IMR-90 (cell line): ENCODE data around the gene GDF15. TPM values are rescaled to one million over a fixed set of nuclear protein-coding genes. Genes with fewer than 3 reads are reported as not detected.

Experiments used
- ATAC-seq: fragments of 200-7000 bp; cut with Tn5 transposase; 2 replicates; pipeline ENCODE4 v1.9.1; 2020; ENCODE audit warnings: low read depth, mild to moderate bottlenecking, moderate library complexity
- BruUV-seq: library from RNA; stranded (reverse); fragments of 400-500 nt; replicated peaks from 2 replicates; lab custom pipeline; 2021; lab: Mats Ljungman, UMichigan
- CTCF ChIA-PET: fragments of 300-600 bp; formaldehyde crosslinking; extraction: SDS; loops from one replicate; lab custom pipeline; 2021; ENCODE audit warnings: antibody characterized with exemption; lab: Yijun Ruan, JAX
- POLR2A ChIA-PET: fragments of 300-600 bp; sonication (Branson Sonifier 250); formaldehyde crosslinking; loops from one replicate; lab custom pipeline; 2022; ENCODE audit warnings: antibody characterized with exemption; ENCODE audit not compliant: unreplicated experiment; lab: Charles Lee
- DNase-seq: peaks from one replicate; pipeline ENCODE4 v3.0.0; 2013
- H2AFZ ChIP-seq: replicated peaks from 2 replicates; pipeline ENCODE3; 2013; ENCODE audit warnings: low read length, mild to moderate bottlenecking; ENCODE audit not compliant: poor library complexity
- H2AK5ac ChIP-seq: 2 replicates; pipeline ENCODE4 v1.6.1; 2013; ENCODE audit warnings: low read depth, low read length, inconsistent platforms
- H2AK9ac ChIP-seq: replicated peaks from 2 replicates; pipeline ENCODE3; 2013; ENCODE audit warnings: mild to moderate bottlenecking, low read depth, low read length, moderate library complexity; ENCODE audit not compliant: poor library complexity
- H2BK120ac ChIP-seq: 2 replicates; pipeline ENCODE4 v1.6.1; 2013; ENCODE audit warnings: low read depth, low read length, inconsistent platforms
- H2BK15ac ChIP-seq: 3 replicates; pipeline ENCODE4 v1.6.1; 2013; ENCODE audit warnings: low read depth, low read length, inconsistent platforms
- H2BK20ac ChIP-seq: 2 replicates; pipeline ENCODE4 v1.6.1; 2013; ENCODE audit warnings: low read depth, mild to moderate bottlenecking, inconsistent platforms, low read length, moderate library complexity
- H2BK5ac ChIP-seq: 2 replicates; pipeline ENCODE4 v1.6.1; 2013; ENCODE audit warnings: mild to moderate bottlenecking, low read depth, low read length, inconsistent platforms; ENCODE audit not compliant: poor library complexity, severe bottlenecking
- H3K14ac ChIP-seq: replicated peaks from 2 replicates; pipeline ENCODE4 v1.6.1; 2013; ENCODE audit warnings: low read depth, low read length, inconsistent platforms
- H3K18ac ChIP-seq: 2 replicates; pipeline ENCODE4 v1.6.1; 2013; ENCODE audit warnings: low read depth, low read length, control low read depth
- H3K23ac ChIP-seq: 2 replicates; pipeline ENCODE4 v1.6.1; 2013; ENCODE audit warnings: low read depth, low read length, inconsistent platforms
- H3K27ac ChIP-seq: 2 replicates; pipeline ENCODE4 v1.5.1; 2013; ENCODE audit warnings: mild to moderate bottlenecking, control low read depth, low read length; ENCODE audit not compliant: insufficient read depth
- H3K27me3 ChIP-seq: 2 replicates; pipeline ENCODE4 v1.6.1; 2013; ENCODE audit warnings: low read length; ENCODE audit not compliant: control insufficient read depth, insufficient read depth
- H3K36me3 ChIP-seq: 2 replicates; pipeline ENCODE4 v1.6.1; 2013; ENCODE audit warnings: low read length, mixed read lengths; ENCODE audit not compliant: control insufficient read depth, insufficient read depth
- H3K4ac ChIP-seq: 2 replicates; pipeline ENCODE4 v1.6.1; 2013; ENCODE audit warnings: low read depth, low read length, inconsistent platforms
- H3K4me1 ChIP-seq: 2 replicates; pipeline ENCODE4 v1.6.1; 2013; ENCODE audit warnings: low read length, mixed read lengths; ENCODE audit not compliant: control insufficient read depth, insufficient read depth
- H3K4me2 ChIP-seq: 2 replicates; pipeline ENCODE4 v1.6.1; 2013; ENCODE audit warnings: low read depth, mild to moderate bottlenecking, control low read depth, low read length, moderate library complexity
- H3K4me3 ChIP-seq: 2 replicates; pipeline ENCODE4 v1.5.1; 2013; ENCODE audit warnings: low read depth, mild to moderate bottlenecking, control low read depth, low read length, moderate library complexity; ENCODE audit not compliant: insufficient read depth
- H3K56ac ChIP-seq: 2 replicates; pipeline ENCODE4 v1.6.1; 2013; ENCODE audit warnings: low read length, inconsistent platforms; ENCODE audit not compliant: insufficient read depth; ENCODE audit errors: extremely low read depth
- H3K79me1 ChIP-seq, 2 experiments: 2 replicates each; pipeline ENCODE4 v1.6.1; 2013; ENCODE audit warnings: low read length in 2 of 2, inconsistent platforms in 1 of 2, low read depth in 1 of 2
- H3K9ac ChIP-seq: 2 replicates; pipeline ENCODE4 v1.6.1; 2013; ENCODE audit warnings: low read depth, low read length, control low read depth
- H3K9me1 ChIP-seq: 2 replicates; pipeline ENCODE4 v1.6.1; 2013; ENCODE audit warnings: low read length, inconsistent platforms; ENCODE audit not compliant: insufficient read depth
- H3K9me3 ChIP-seq: 2 replicates; pipeline ENCODE4 v1.6.1; 2013; ENCODE audit warnings: low read length; ENCODE audit not compliant: control insufficient read depth, insufficient read depth
- H4K20me1 ChIP-seq: 2 replicates; pipeline ENCODE4 v1.6.1; 2013; ENCODE audit warnings: low read length, inconsistent platforms; ENCODE audit not compliant: insufficient read depth
- H4K5ac ChIP-seq: 2 replicates; pipeline ENCODE4 v1.6.1; 2013; ENCODE audit warnings: mild to moderate bottlenecking, low read depth, low read length, control low read depth
- H4K8ac ChIP-seq, 2 experiments: 2 replicates each; pipeline ENCODE4 v1.6.1; 2013; ENCODE audit warnings: low read depth in 2 of 2, low read length in 2 of 2, control low read depth in 1 of 2, inconsistent platforms in 1 of 2
- H4K91ac ChIP-seq: 2 replicates; pipeline ENCODE4 v1.6.1; 2013; ENCODE audit warnings: low read depth, low read length, inconsistent platforms; ENCODE audit not compliant: insufficient read depth
- BHLHE40 ChIP-seq: fragments of 150-350 bp; IDR thresholded peaks from 2 replicates; pipeline ENCODE4 v1.6.1; 2016; ENCODE audit warnings: mild to moderate bottlenecking, low read depth, low read length
- CHD1 ChIP-seq: IDR thresholded peaks from 2 replicates; pipeline ENCODE4 v1.6.1; 2012; ENCODE audit warnings: low read depth, low read length, improper control_type of control experiment
- MAZ ChIP-seq: IDR thresholded peaks from 2 replicates; pipeline ENCODE4 v1.6.1; 2012; ENCODE audit warnings: low read depth, mild to moderate bottlenecking, low read length, improper control_type of control experiment, moderate library complexity, borderline replicate concordance
- POLR2A ChIP-seq: IDR thresholded peaks from 2 replicates; pipeline ENCODE4 v1.6.1; 2012; ENCODE audit warnings: mild to moderate bottlenecking, low read depth, low read length
- RCOR1 ChIP-seq: IDR thresholded peaks from 2 replicates; pipeline ENCODE4 v1.6.1; 2012; ENCODE audit warnings: mild to moderate bottlenecking, low read length, improper control_type of control experiment; ENCODE audit not compliant: insufficient replicate concordance
- SMC3 ChIP-seq: fragments of 150-350 bp; IDR thresholded peaks from 2 replicates; pipeline ENCODE4 v1.6.1; 2016; ENCODE audit warnings: low read depth, mild to moderate bottlenecking, antibody characterized with exemption, low read length, moderate library complexity
- WGBS, 2 experiments: methylation state at CpG; one replicate each; pipeline versions ENCODE4 v1.1.5 to v1.1.7; 2013; ENCODE audit warnings: missing lambda C conversion rate in 2 of 2; ENCODE audit not compliant: insufficient read length in 1 of 2; ENCODE audit errors: extremely low coverage in 2 of 2; 5-methylcytosine and 5-hydroxymethylcytosine counted together
- dilution Hi-C: fragments of 300-500 bp; cut with HindIII; formaldehyde crosslinking; loops from one replicate; pipeline ENCODE4 v1.14.3; 2018; ENCODE audit warnings: low sequenced_read_pairs; ENCODE audit not compliant: unreplicated experiment
- in situ Hi-C: fragments of 300-500 bp; cut with MboI; formaldehyde crosslinking; loops from 3 replicates; pipeline ENCODE4 v1.14.3; 2019; ENCODE audit warnings: low sequenced_read_pairs, inconsistent platforms, mixed read lengths
- intact Hi-C: fragments of 100-400 bp; cut with micrococcal nuclease; formaldehyde crosslinking; loops from 2 replicates; pipeline ENCODE4 v1.10.0; 2022
- polyA plus RNA-seq, 3 experiments: library from polyadenylated mRNA; depleted of rRNA; stranded (reverse); fragments of >200 nt; gene quantifications; 2 replicates each; pipeline ENCODE4 v1.2.3, GENCODE V29; 2012; ENCODE audit warnings: low replicate concordance in 1 of 3
- total RNA-seq: library from RNA; depleted of rRNA; stranded (reverse); fragments of >200 nt; gene quantifications from 2 replicates; pipeline ENCODE4 v1.2.3, GENCODE V29; 2012
- TF ChIP-seq, protein P1 (sequence below): fragments of 150-350 bp; IDR thresholded peaks from 2 replicates; pipeline ENCODE4 v1.6.1; 2017; ENCODE audit warnings: mild to moderate bottlenecking, antibody characterized with exemption, low read length, low read depth

Gene GDF15
- total and polyA plus RNA-seq, 2 of the 4 experiments (the other 2 are of a cell fraction), result 5.6 to 49.8 TPM

DNA sequence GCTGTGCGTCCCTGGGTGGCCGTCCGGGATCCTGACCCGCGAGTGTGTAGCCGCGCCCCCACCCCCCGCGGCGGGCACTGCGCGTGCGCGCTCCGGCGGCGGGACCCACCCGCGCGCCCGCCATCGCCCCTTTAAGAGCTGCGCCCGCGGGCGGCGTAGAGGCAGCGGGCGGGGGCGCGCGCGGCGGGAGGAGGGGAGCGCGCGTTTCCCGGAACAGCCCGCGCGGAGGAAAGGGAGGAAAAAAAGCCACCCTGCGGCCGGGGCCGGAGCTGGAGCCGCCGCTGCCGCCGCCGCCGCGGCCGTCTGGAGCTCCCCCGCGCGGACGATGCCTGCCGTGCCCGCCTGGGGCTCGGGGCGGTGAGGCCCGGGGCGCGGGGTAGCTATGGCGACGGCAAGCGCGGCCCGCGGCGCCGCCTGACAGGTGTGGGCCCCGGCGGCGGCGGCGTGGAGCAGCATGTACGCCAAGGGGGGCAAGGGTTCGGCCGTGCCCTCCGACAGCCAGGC is 33.3 kb downstream of the GDF15 start, which contains the start of gene SSBP4 (continued):
- TF ChIP-seq RCOR1, result no peak
- no peak for TF ChIP-seq CHD1

GRCh38 chr19:18419699-18420460 is 33.9 kb downstream of the GDF15 start:
- H3K4me1 ChIP-seq, result peaks cover 33% of the 10 kb centered on the region
- peak overlapping the region; percentile 74 for H3K9ac ChIP-seq
- peak overlapping the region; percentile 97 for H2AFZ ChIP-seq
- H2BK15ac ChIP-seq, result no peak overlapping the region
- no peaks in the 10 kb centered on the region for H3K36me3 ChIP-seq
- peaks cover 44% of the 10 kb centered on the region for H4K20me1 ChIP-seq
- peak overlapping the region; percentile 47 for H3K4ac ChIP-seq
- 0% methylated on average over 71 of the region's 97 CpGs; no CpG with 5 or more reads in 1 of the 2 experiments for WGBS, 2 experiments
- no peaks in the 10 kb centered on the region for H3K9me3 ChIP-seq
- POLR2A ChIA-PET, result no interaction called here
- H3K4me2 ChIP-seq, result peak overlapping the region; percentile 71
- H3K23ac ChIP-seq, result peak overlapping the region; percentile 86
- peak overlapping the region; percentile 3; the same call in 1 of the 2 replicates for H2BK120ac ChIP-seq
- peaks cover 16% of the 10 kb centered on the region; the same call in 1 of the 2 replicates for H3K9me1 ChIP-seq
- no peak overlapping the region for H4K5ac ChIP-seq
- ATAC-seq (no peak), DNase-seq (no peak)
- H3K4me3 ChIP-seq, result peak overlapping the region; percentile 68
- dilution Hi-C loops, result no loop called here
- H4K8ac ChIP-seq, result no peak overlapping the region; a peak in 1 of 4 replicates
- no peaks in the 10 kb centered on the region for H3K27me3 ChIP-seq
- H3K14ac ChIP-seq, result peak overlapping the region; percentile 64
- BruUV-seq, result no TSS peak
- H2BK20ac ChIP-seq, result no peak overlapping the region
- H2AK9ac ChIP-seq, result peak overlapping the region; percentile 95
- intact Hi-C loops, result loop anchor here (5.0 to 10.0 kb wide), 2 partner anchors 143 to 215 kb away; partner anchors contain the start of gene RAB3A
- peak overlapping the region; percentile 10; the same call in 1 of the 2 replicates for H3K27ac ChIP-seq
- H3K56ac ChIP-seq, result peak overlapping the region; percentile 17; the same call in 1 of the 2 replicates
- H3K79me1 ChIP-seq, result peaks cover 0 to 58% of the 10 kb centered on the region in 2 experiments
- H2BK5ac ChIP-seq, result no peak overlapping the region
- no peak overlapping the region; the same call in 1 of the 2 replicates for H4K91ac ChIP-seq
- TF ChIP-seq, protein P1, sequence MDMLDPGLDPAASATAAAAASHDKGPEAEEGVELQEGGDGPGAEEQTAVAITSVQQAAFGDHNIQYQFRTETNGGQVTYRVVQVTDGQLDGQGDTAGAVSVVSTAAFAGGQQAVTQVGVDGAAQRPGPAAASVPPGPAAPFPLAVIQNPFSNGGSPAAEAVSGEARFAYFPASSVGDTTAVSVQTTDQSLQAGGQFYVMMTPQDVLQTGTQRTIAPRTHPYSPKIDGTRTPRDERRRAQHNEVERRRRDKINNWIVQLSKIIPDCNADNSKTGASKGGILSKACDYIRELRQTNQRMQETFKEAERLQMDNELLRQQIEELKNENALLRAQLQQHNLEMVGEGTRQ, result peak; percentile 56
- TF ChIP-seq POLR2A, result peak; percentile 20; the same call in 1 of the 2 replicates
- TF ChIP-seq RCOR1, result no peak
- TF ChIP-seq BHLHE40, result no peak
- TF ChIP-seq CHD1, result no peak
- TF ChIP-seq SMC3, result no peak
- no peak for TF ChIP-seq MAZ
- CTCF ChIA-PET, result interaction anchor here (0.9 kb wide), 1 partner anchor 34 kb away, joined by 4 read pairs; the partner anchor contains the start of gene GDF15
- H2AK5ac ChIP-seq, result peak overlapping the region; percentile 16
- in situ Hi-C loops, result loop anchor here (10.0 kb wide), 2 partner anchors 225 to 305 kb away; partner anchors contain the start of gene MPV17L2
- H3K18ac ChIP-seq, result no peak overlapping the region
